Measurements from ENCODE around the gene URI1. TPM values are rescaled to one million over a fixed set of nuclear protein-coding genes. Genes with fewer than 3 reads are reported as not detected.

URI1 gene
- total RNA-seq, 2 experiments from 2014 or later, result 45.1 to 79.2 TPM

DNA sequence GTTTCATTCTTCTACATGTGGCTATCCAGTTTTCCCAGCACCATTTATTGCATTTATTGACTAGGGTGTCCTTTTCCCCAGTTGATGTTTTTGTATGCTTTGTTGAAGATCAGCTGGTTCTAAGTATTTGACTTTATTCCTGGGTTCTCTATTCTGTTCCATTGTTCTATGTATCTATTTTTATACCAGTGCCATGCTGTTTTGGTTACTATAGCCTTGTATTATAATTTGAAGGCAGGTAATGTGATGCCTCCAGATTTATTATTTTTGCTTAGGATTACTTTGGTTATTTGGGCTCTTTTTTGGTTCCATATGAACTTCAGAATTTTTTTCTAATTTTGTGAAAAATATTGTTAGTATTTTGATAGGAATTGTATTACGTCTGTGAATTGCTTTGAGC, 80.6 kb downstream of the URI1 start:
- POLR2A ChIA-PET, result no interaction called here
- no peak overlapping the region for H3K27ac ChIP-seq (ENCODE audit: low read depth, low read length, poor library complexity, severe bottlenecking)
- H3K4me3 ChIP-seq (ENCODE audit: low read depth, low read length, poor library complexity, severe bottlenecking), result no peak overlapping the region
- H3K79me2 ChIP-seq (ENCODE audit: insufficient read depth, low read depth, low read length), result no peaks in the 10 kb centered on the region
- no TSS peak for BruUV-seq (replicated peaks)
- peaks cover 7% of the 10 kb centered on the region; the same call in 1 of the 2 replicates for H3K9me3 ChIP-seq (ENCODE audit: low read length)
- H3K9me2 ChIP-seq (ENCODE audit: insufficient read depth, low read length), result no peaks in the 10 kb centered on the region
- no peaks in the 10 kb centered on the region for H4K20me1 ChIP-seq (ENCODE audit: insufficient read depth, low read length)
- DNase-seq (ENCODE audit: low spot score), result no peak
- H2AFZ ChIP-seq (ENCODE audit: low read length), result no peak overlapping the region
- H3K36me3 ChIP-seq (ENCODE audit: insufficient read depth, low read length), result peaks cover 29% of the 10 kb centered on the region
- H3K4me1 ChIP-seq (ENCODE audit: insufficient read depth, low read length, poor library complexity, severe bottlenecking), result peaks cover 8% of the 10 kb centered on the region
- no peak overlapping the region for H3K4me2 ChIP-seq (ENCODE audit: low read length)
- no peak for TF ChIP-seq EZH2phosphoT487 (IDR thresholded peaks at IDR 0.05; ENCODE audit: borderline replicate concordance, low read depth, low read length)
- TF ChIP-seq, protein P1, sequence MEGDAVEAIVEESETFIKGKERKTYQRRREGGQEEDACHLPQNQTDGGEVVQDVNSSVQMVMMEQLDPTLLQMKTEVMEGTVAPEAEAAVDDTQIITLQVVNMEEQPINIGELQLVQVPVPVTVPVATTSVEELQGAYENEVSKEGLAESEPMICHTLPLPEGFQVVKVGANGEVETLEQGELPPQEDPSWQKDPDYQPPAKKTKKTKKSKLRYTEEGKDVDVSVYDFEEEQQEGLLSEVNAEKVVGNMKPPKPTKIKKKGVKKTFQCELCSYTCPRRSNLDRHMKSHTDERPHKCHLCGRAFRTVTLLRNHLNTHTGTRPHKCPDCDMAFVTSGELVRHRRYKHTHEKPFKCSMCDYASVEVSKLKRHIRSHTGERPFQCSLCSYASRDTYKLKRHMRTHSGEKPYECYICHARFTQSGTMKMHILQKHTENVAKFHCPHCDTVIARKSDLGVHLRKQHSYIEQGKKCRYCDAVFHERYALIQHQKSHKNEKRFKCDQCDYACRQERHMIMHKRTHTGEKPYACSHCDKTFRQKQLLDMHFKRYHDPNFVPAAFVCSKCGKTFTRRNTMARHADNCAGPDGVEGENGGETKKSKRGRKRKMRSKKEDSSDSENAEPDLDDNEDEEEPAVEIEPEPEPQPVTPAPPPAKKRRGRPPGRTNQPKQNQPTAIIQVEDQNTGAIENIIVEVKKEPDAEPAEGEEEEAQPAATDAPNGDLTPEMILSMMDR (conservative IDR thresholded peaks at IDR 0.05; ENCODE audit: low read length), result no peak
- CTCF ChIA-PET (ENCODE audit: unreplicated experiment), result no interaction called here
- intact Hi-C loops (cut with micrococcal nuclease; ENCODE audit: unreplicated experiment), result no loop called here

DNA sequence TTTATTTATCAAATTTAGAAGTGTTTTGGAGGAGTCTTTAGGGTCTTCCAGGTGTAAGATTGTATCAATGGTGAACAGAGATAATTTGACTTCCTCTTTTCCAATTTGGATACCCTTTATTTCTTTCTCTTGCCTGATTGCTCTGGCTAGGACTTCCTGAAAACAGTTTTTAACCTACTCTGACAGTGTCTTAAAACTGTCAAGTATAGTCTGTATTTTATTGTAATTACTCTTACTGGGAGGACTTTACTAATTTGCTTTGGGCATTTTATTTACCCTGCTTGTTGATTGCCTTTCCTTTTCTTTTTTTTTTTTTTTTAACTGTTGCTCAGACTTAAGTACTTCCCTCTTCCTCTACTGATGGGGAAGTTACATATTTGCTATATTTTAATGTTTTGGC, 81.3 kb downstream of the URI1 start:
- Histone ChIP-seq H3K4me2 (ENCODE audit: low read length) (no peak overlapping the region), H3K36me3 (ENCODE audit: insufficient read depth, low read length) (peaks cover 22% of the 10 kb centered on the region), H4K20me1 (ENCODE audit: insufficient read depth, low read length) (no peaks in the 10 kb centered on the region), H3K4me3 (ENCODE audit: low read depth, low read length, poor library complexity, severe bottlenecking) (no peak overlapping the region), H3K27ac (ENCODE audit: low read depth, low read length, poor library complexity, severe bottlenecking) (no peak overlapping the region), H3K79me2 (ENCODE audit: insufficient read depth, low read depth, low read length) (no peaks in the 10 kb centered on the region), H3K9me3 (ENCODE audit: low read length) (peaks cover 11% of the 10 kb centered on the region; the same call in 1 of the 2 replicates), H3K4me1 (ENCODE audit: insufficient read depth, low read length, poor library complexity, severe bottlenecking) (peaks cover 8% of the 10 kb centered on the region), H3K9me2 (ENCODE audit: insufficient read depth, low read length) (no peaks in the 10 kb centered on the region), H2AFZ (ENCODE audit: low read length) (no peak overlapping the region)
- ChIA-PET POLR2A (no interaction called here), CTCF (ENCODE audit: unreplicated experiment) (no interaction called here)
- no peak for DNase-seq (ENCODE audit: low spot score)
- intact Hi-C loops (cut with micrococcal nuclease; ENCODE audit: unreplicated experiment), result no loop called here
- TF ChIP-seq, protein P1 (conservative IDR thresholded peaks at IDR 0.05; ENCODE audit: low read length), result no peak
- TF ChIP-seq EZH2phosphoT487 (IDR thresholded peaks at IDR 0.05; ENCODE audit: borderline replicate concordance, low read depth, low read length), result no peak
- no TSS peak for BruUV-seq (replicated peaks)

DNA sequence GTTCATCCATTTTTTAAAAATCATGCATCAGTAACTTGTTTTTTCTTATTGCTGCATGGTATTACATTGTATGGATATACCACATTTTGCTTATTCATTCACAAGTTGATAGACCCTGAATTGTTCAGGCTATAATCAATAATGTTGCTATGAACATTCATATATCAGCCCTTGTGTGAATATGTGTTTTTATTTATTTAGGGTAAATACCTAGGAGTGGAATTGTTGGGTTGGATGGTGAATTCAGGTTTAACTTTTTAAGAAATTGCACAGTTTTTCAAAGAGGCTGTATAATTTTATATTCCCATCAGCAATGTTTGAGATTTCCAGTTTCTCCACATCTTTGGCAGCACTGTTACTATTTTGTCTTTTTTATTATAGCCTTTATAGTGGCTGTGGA, 82.1 kb downstream of the URI1 start:
- Histone ChIP-seq H3K4me3 (ENCODE audit: low read depth, low read length, poor library complexity, severe bottlenecking) (no peak overlapping the region), H3K27ac (ENCODE audit: low read depth, low read length, poor library complexity, severe bottlenecking) (no peak overlapping the region), H3K9me2 (ENCODE audit: insufficient read depth, low read length) (no peaks in the 10 kb centered on the region), H3K4me2 (ENCODE audit: low read length) (no peak overlapping the region), H3K4me1 (ENCODE audit: insufficient read depth, low read length, poor library complexity, severe bottlenecking) (peaks cover 8% of the 10 kb centered on the region), H3K9me3 (ENCODE audit: low read length) (peaks cover 11% of the 10 kb centered on the region; the same call in 1 of the 2 replicates), H3K36me3 (ENCODE audit: insufficient read depth, low read length) (peaks cover 18% of the 10 kb centered on the region), H2AFZ (ENCODE audit: low read length) (no peak overlapping the region), H3K79me2 (ENCODE audit: insufficient read depth, low read depth, low read length) (no peaks in the 10 kb centered on the region), H4K20me1 (ENCODE audit: insufficient read depth, low read length) (no peaks in the 10 kb centered on the region)
- no peak for TF ChIP-seq EZH2phosphoT487 (IDR thresholded peaks at IDR 0.05; ENCODE audit: borderline replicate concordance, low read depth, low read length)
- TF ChIP-seq, protein P1 (conservative IDR thresholded peaks at IDR 0.05; ENCODE audit: low read length), result no peak
- DNase-seq (ENCODE audit: low spot score), result no peak
- CTCF ChIA-PET (ENCODE audit: unreplicated experiment), result no interaction called here
- BruUV-seq (replicated peaks), result no TSS peak
- intact Hi-C loops (cut with micrococcal nuclease; ENCODE audit: unreplicated experiment), result no loop called here
- POLR2A ChIA-PET, result no interaction called here
